NCI-H2196 (cell line): ENCODE results near the gene FBRSL1.

ENCODE experiments used
- DNase-seq: peaks from one replicate; lab custom pipeline; 2025; ENCODE audit not compliant: unreplicated experiment; lab: John Stamatoyannopoulos, UW

FBRSL1 gene

GRCh38 chr12:132495629-132496357 lies 5.8 kb downstream of the FBRSL1 start:
- DNase-seq = no peak

GRCh38 chr12:132496358-132496669 lies 6.4 kb downstream of the FBRSL1 start:
- DNase-seq = no peak

- DNase-seq = no peak
Observed at GRCh38 chr12:132496710-132497109, 6.8 kb downstream of the FBRSL1 start.

- DNase-seq = no peak
Observed at GRCh38 chr12:132497514-132498405, 7.8 kb downstream of the FBRSL1 start.

GRCh38 chr12:132498931-132499330 lies 9.0 kb downstream of the FBRSL1 start:
- no peak for DNase-seq

- DNase-seq = no peak
Observed at GRCh38 chr12:132500142-132500855, 10.3 kb downstream of the FBRSL1 start.

- no peak for DNase-seq
Observed at GRCh38 chr12:132500856-132501180, 10.9 kb downstream of the FBRSL1 start.

GRCh38 chr12:132501204-132501940 lies 11.4 kb downstream of the FBRSL1 start:
- DNase-seq = no peak

GRCh38 chr12:132502149-132502881 lies 12.4 kb downstream of the FBRSL1 start:
- no peak for DNase-seq

- no peak for DNase-seq
Observed at GRCh38 chr12:132502882-132503193, 12.9 kb downstream of the FBRSL1 start.

- no peak for DNase-seq
Observed at GRCh38 chr12:132503618-132504204, 13.8 kb downstream of the FBRSL1 start.

- no peak for DNase-seq
Observed at GRCh38 chr12:132505105-132505851, 15.3 kb downstream of the FBRSL1 start.

- no peak for DNase-seq
Observed at GRCh38 chr12:132505852-132506219, 15.9 kb downstream of the FBRSL1 start.

- DNase-seq = no peak
Observed at GRCh38 chr12:132506328-132507160, 16.6 kb downstream of the FBRSL1 start.

GRCh38 chr12:132507161-132507538 lies 17.2 kb downstream of the FBRSL1 start:
- no peak for DNase-seq

GRCh38 chr12:132507656-132508490 lies 17.9 kb downstream of the FBRSL1 start:
- no peak for DNase-seq

GRCh38 chr12:132508491-132508740 lies 18.5 kb downstream of the FBRSL1 start:
- no peak for DNase-seq
